Fibroblast of skin of left biceps (primary cell): ENCODE data around the gene P2RX2.

ENCODE experiments used
- DNase-seq, 2 experiments: peaks; one replicate each; pipeline ENCODE4 v3.0.0-alpha.2; 2013; ENCODE audit warnings: low read depth in 2 of 2

P2RX2 gene

DNA sequence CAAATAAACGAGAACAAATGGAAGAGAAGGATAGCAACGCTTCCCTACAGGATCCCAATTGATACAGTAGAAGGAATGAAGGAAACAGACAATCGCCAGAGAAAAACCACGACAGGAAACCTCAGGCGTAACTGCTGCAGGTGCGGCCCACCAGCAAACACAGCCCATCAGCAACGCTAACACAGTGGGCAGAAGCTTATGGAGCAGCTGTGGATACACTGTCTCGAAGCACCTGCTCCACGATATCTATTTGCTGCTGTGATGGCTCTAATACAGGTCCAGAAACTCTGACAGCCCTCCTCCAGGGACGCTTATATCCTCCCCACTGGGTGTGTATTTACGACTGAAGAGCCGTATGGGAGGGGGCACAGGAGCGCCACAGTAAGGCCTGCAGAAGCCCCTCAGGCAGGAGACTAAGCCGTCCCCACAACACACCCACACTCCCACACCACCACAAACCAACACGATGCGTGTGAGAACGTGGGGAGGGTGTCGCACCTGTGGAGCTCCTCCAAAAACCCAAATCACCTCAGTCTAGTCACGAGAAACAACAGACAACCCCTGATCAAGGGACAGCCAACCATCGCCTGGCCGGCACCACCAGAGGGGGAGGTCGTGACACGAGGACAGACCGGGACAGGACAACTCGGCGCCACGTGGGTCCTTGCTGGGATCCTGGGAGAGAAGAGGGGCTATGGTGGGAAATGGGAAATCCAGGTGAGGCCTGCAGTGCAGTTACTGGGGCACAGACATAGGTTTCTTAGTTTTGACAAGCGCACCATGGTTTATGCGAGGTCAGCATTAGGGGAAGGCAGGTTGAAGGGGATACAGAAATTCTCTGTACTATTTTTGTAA is 44.6 kb downstream of the P2RX2 start:
- no peak for DNase-seq

DNA sequence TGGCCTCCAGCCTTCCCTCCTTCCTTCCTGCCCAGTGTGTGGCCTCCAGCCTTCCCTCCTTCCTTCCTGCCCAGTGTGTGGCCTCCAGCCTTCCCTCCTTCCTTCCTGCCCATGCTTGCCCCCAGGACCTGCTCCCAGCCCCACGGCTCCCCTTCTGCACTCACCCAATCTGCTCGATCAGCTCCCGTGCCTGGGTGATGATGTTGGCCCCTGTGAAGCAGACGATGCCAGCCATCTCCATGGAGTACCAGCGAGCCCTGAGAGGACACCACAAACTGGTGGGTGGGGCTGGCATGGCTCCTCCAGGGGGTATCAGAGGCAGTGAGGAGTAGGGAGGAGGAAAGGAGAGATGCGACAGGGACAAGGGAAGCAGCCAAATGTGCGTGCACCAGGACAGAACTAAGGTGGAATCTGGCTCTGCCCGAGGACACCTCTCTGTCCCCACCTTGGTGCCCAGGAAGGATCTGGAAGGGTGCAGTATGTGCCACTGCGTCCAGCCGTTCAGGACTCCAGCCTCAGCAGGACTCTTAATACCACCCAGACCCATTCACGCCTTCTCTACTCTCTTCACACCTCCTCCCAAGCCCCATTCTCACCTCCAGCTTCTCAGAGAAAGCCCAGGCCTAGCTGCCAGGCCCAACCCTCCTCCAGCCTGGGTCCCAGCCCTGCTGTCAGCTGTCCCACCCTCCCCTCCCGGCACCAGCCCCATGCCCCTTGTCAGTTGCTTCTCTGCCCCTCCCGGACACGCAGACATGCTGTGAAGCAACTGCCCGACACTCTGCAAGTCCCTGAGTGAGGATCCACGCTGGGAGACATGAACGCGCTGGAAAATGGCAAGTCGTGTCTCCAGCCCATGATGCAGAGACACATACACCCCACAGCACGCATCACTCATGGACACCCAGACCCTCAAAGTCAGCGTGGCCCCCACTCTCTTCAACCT is 45.9 kb downstream of the P2RX2 start:
- no peak for DNase-seq

DNA sequence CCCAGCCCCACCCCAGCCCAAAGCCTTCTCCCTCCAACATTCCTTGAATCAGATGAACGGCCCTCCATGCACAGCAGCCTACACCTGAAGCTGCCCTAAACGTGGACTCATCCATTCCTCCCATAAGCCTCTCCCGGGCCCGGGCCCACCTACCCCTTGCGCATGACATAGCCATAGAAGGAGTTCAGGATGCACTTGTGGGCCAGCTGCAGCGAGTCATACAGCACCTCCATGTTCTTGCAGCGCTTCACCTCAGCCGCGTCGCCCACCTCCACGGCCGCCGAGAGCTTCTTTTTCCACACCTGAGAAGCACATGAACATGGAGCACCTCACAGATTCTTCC is 46.5 kb downstream of the P2RX2 start:
- DNase-seq: no peak

DNA sequence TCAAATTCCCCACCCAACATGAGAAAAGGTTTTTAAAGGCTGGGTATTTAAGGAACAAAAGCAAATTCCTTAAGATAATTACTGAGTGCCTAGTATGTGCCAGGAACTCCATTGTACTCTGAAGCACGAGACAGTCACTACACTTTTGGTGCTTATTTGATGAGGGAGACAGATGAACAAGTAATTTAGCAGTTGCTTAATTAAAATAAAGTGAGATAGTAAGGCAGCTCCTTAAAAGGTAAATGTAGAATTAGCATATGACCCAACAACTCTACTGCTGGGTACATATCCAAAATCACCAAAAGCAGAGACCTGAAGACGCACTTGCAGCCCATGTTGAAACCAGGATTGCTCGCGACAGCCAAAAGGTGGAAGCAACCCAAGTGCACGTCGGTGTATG is 47.2 kb downstream of the P2RX2 start:
- no peak for DNase-seq

DNA sequence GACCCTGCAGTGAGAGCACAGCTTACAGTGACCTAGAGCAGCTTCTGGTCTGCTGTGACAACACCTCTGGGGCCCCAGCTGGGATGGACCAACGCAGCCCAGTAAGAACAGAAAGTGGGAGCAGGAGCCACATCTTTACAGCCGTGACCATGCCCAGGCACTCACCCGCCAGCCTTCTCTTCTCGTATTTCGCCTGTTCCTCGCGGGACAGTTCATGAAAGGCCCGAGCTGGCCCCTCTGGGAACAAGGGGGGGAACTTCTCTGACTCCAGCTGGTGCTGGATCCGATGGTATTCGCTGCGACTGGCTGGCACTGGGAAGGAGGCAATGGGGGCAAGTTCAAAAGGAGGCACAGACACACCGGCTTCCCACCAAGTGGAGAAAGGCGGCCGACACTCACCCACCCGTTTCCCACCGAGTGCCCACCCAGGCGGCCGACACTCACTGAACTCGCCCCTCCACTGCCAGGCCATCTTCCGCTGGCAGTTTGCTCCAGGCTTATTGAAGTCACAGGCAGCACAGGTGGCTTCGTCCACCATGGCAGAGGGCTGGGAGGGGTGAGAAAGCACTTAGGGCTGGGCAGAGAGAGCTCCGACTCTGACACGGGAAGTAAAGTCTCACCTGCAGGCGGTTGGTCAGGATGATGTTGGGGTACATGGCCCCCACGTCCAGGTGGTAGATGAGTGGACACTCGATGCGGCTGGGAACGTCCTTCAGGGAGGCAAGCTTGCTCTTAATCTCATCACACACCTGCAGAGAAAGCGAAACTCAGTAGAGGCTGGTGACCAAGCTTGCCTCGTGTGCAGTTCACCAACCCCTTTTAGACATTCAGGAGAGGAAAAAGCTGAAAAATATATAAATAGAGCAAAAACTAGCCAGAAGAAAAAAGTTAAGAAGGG is 49.9 kb downstream of the P2RX2 start:
- no peak for DNase-seq

DNA sequence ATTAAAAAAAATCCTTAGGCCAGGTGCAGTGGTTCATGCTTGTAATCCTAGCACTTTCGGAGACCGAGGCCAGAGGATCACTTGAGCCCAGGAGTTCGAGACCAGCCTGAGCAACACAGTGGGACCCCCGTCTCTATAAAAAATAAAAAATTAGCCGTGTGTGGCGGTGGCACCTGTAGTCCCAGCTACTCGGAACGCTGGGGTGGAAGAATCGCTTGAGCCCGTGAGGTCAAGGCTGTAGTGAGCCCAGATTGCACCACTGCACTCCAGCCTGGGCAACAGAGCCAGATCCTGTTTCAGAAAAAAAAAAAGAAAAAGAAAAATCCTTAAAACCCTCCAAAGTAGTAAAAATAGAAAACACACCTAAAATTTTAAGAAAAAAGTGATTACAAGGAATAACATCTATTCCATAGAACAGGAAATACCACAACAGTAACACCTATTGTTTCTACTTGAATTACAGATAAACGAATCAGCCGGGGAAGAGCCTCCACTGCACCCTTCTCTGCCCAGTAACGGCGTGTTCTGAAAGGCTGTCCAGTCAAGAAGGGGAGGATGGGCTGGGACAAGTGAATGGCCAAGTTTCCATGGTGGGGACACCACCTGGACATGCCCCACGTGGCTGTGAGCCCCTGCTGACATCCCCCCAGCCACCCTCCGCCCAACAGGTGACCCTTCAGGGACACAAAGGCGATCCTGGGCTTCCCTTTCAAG is 50.7 kb downstream of the P2RX2 start:
- no peak for DNase-seq
